Liver (tissue), 9 donors: ENCODE measurements around the gene GPM6B. TPM values are rescaled to one million over a fixed set of nuclear protein-coding genes. Genes with fewer than 3 reads are reported as not detected.

Experiments used
- DNase-seq: peaks from one replicate; pipeline ENCODE4 v3.0.0-alpha.2; 2017; ENCODE audit warnings: low spot score
- H3K27ac ChIP-seq, 2 donors: one replicate each; pipeline ENCODE4 v1.7.0; 2013; ENCODE audit warnings: inconsistent platforms in 2 of 2, low read length in 2 of 2, control low read depth in 1 of 2, low read depth in 1 of 2, mild to moderate bottlenecking in 1 of 2
- H3K27me3 ChIP-seq, 4 donors: one replicate each; pipeline versions ENCODE4 v1.6.1 to v1.7.0; 2013; ENCODE audit warnings: low read length in 3 of 4, inconsistent platforms in 1 of 4, mild to moderate bottlenecking in 1 of 4, moderate library complexity in 1 of 4; ENCODE audit not compliant: control insufficient read depth in 4 of 4, insufficient read depth in 4 of 4
- H3K36me3 ChIP-seq, 4 donors: one replicate each; pipeline versions ENCODE4 v1.6.1 to v1.7.0; 2013; ENCODE audit warnings: low read length in 3 of 4, mild to moderate bottlenecking in 3 of 4, low read depth in 1 of 4, moderate library complexity in 1 of 4; ENCODE audit not compliant: control insufficient read depth in 4 of 4, insufficient read depth in 3 of 4
- H3K4me1 ChIP-seq, 4 donors: one replicate each; pipeline versions ENCODE4 v1.6.1 to v1.7.0; 2013; ENCODE audit warnings: low read length in 3 of 4, mild to moderate bottlenecking in 3 of 4, moderate library complexity in 1 of 4; ENCODE audit not compliant: control insufficient read depth in 4 of 4, insufficient read depth in 4 of 4
- H3K4me3 ChIP-seq, 3 donors: one replicate each; pipeline versions ENCODE4 v1.6.1 to v1.7.0; 2013; ENCODE audit warnings: low read length in 3 of 3, control low read depth in 1 of 3, low read depth in 1 of 3, mild to moderate bottlenecking in 1 of 3
- H3K9ac ChIP-seq, 2 donors: one replicate each; pipeline ENCODE4 v1.7.0; 2013; ENCODE audit warnings: low read length in 2 of 2, mild to moderate bottlenecking in 2 of 2, moderate library complexity in 2 of 2, control low read depth in 1 of 2, low read depth in 1 of 2
- H3K9me3 ChIP-seq, 4 donors: one replicate each; pipeline versions ENCODE4 v1.6.1 to v1.7.0; 2013; ENCODE audit warnings: low read length in 3 of 4; ENCODE audit not compliant: control insufficient read depth in 4 of 4
- CTCF ChIP-seq: fragments of 150-350 bp; IDR thresholded peaks from 2 replicates; pipeline ENCODE4 v1.5.1; 2017; ENCODE audit warnings: improper control_type of control experiment, low read depth, low read length; ENCODE audit not compliant: missing input control
- FOXA1 ChIP-seq: IDR thresholded peaks from 2 replicates; pipeline ENCODE4 v1.6.1; 2016; ENCODE audit warnings: antibody characterized with exemption
- FOXA2 ChIP-seq: IDR thresholded peaks from 2 replicates; pipeline ENCODE4 v1.6.1; 2016; ENCODE audit warnings: antibody characterized with exemption
- GABPA ChIP-seq, 2 donors: IDR thresholded peaks in 1 of 2; conservative IDR thresholded peaks in 1 of 2; 2 replicates each; pipeline ENCODE4 v1.6.1; 2016; ENCODE audit warnings: antibody characterized with exemption in 2 of 2, mild to moderate bottlenecking in 1 of 2, moderate library complexity in 1 of 2
- HNF4A ChIP-seq, 2 donors: conservative IDR thresholded peaks; 2 replicates each; pipeline ENCODE4 v1.6.1; 2016; ENCODE audit warnings: antibody characterized with exemption in 2 of 2, mild to moderate bottlenecking in 2 of 2
- HNF4G ChIP-seq: IDR thresholded peaks from 2 replicates; pipeline ENCODE4 v1.6.1; 2016; ENCODE audit warnings: antibody characterized with exemption
- JUND ChIP-seq, 2 donors: IDR thresholded peaks; 2 replicates each; pipeline ENCODE4 v1.6.1; 2016; ENCODE audit warnings: antibody characterized with exemption in 2 of 2
- MAX ChIP-seq: IDR thresholded peaks from 2 replicates; pipeline ENCODE4 v1.6.1; 2016; ENCODE audit warnings: antibody characterized with exemption
- NR2F2 ChIP-seq: IDR thresholded peaks from 2 replicates; pipeline ENCODE4 v1.6.1; 2016; ENCODE audit warnings: antibody characterized with exemption
- RAD21 ChIP-seq, 2 donors: IDR thresholded peaks; 2 replicates each; pipeline ENCODE4 v1.6.1; 2016; ENCODE audit warnings: antibody characterized with exemption in 2 of 2, mild to moderate bottlenecking in 2 of 2
- REST ChIP-seq: IDR thresholded peaks from 2 replicates; pipeline ENCODE4 v1.6.1; 2016; ENCODE audit warnings: antibody characterized with exemption, mild to moderate bottlenecking
- RXRA ChIP-seq, 2 donors: IDR thresholded peaks; 2 replicates each; pipeline ENCODE4 v1.6.1; 2017 to 2018; ENCODE audit warnings: antibody characterized with exemption in 2 of 2, mild to moderate bottlenecking in 1 of 2
- TAF1 ChIP-seq: conservative IDR thresholded peaks from 2 replicates; pipeline ENCODE4 v1.6.1; 2016; ENCODE audit warnings: antibody characterized with exemption, mild to moderate bottlenecking
- YY1 ChIP-seq: IDR thresholded peaks from 2 replicates; pipeline ENCODE4 v1.6.1; 2016; ENCODE audit warnings: antibody characterized with exemption, mild to moderate bottlenecking
- ZBTB33 ChIP-seq: IDR thresholded peaks from 2 replicates; pipeline ENCODE4 v1.6.1; 2016; ENCODE audit warnings: antibody characterized with exemption
- WGBS: extraction: QIAGEN DNeasy Blood & Tissue Kit; methylation state at CpG from one replicate; pipeline ENCODE4 v1.1.7; 2013; 5-methylcytosine and 5-hydroxymethylcytosine counted together
- polyA plus RNA-seq, 2 donors: library from polyadenylated mRNA; stranded (reverse) in 1 of 2; unstranded in 1 of 2; fragments of 200-250 nt in 1 of 2; fragments of >200 nt in 1 of 2; fragmentation: Nextera tagmentation in 1 of 2; extraction: Ambion mirVana in 1 of 2; gene quantifications; one replicate each; pipeline versions ENCODE4 v1.2.1 to v1.2.3, GENCODE V29; 2013 to 2015
- total RNA-seq, 2 donors: library from RNA; depleted of rRNA; stranded (reverse); fragments of >200 nt; gene quantifications; one replicate each; pipeline ENCODE4 v1.2.3, GENCODE V29; 2014
- donor health status: healthy.
- donor health status: healthy.
- donor health status: healthy.
- donor health status: healthy.
- donor health status: healthy.

The GPM6B gene
- total and polyA plus RNA-seq, 4 donors = 0.42 to 2.3 (median 0.72) TPM

GRCh38 chrX:13764765-13765164 is 52.1 kb downstream of the GPM6B start:
- Histone ChIP-seq H3K4me1 (peaks cover 0 to 5% (median 0%) of the 10 kb centered on the region in 4 donors), H3K36me3 (peaks cover 0 to 48% (median 19%) of the 10 kb centered on the region in 4 donors), H3K27ac (no peak overlapping the region), H3K9ac (no peak overlapping the region), H3K27me3 (no peaks in the 10 kb centered on the region), H3K9me3 (no peaks in the 10 kb centered on the region), H3K4me3 (no peak overlapping the region)
- DNase-seq = no peak
- WGBS = 72% methylated on average over 6 of the region's 6 CpGs
- TF ChIP-seq TAF1 (no peak), RAD21 (IDR thresholded peaks at IDR 0.05) (peak in 1 of 2 donors; percentile 18)

- Histone ChIP-seq H3K4me1 (peaks cover 0 to 5% (median 0%) of the 10 kb centered on the region in 4 donors), H3K4me3 (no peak overlapping the region)
Measured at GRCh38 chrX:13764281-13764680, 52.6 kb downstream of the GPM6B start.

GRCh38 chrX:13763489-13763888 is 53.4 kb downstream of the GPM6B start:
- H3K9ac ChIP-seq = no peak overlapping the region
- no peak for DNase-seq
- peaks cover 0 to 5% (median 0%) of the 10 kb centered on the region in 4 donors for H3K4me1 ChIP-seq
- no peak overlapping the region for H3K27ac ChIP-seq
- peaks cover 0 to 47% (median 21%) of the 10 kb centered on the region in 4 donors for H3K36me3 ChIP-seq
- no peaks in the 10 kb centered on the region for H3K9me3 ChIP-seq
- H3K27me3 ChIP-seq = no peaks in the 10 kb centered on the region
- no peak overlapping the region for H3K4me3 ChIP-seq
- 85% methylated on average over 8 of the region's 8 CpGs for WGBS
- TF ChIP-seq RXRA (IDR thresholded peaks at IDR 0.05) (no peak), HNF4G (no peak), RAD21 (IDR thresholded peaks at IDR 0.05) (no peak), GABPA (IDR thresholded peaks at IDR 0.05 in 1 of 2, conservative IDR thresholded peaks at IDR 0.05 in 1 of 2) (no peak), ZBTB33 (no peak), REST (no peak), HNF4A (conservative IDR thresholded peaks at IDR 0.05) (no peak), CTCF (no peak), TAF1 (no peak), YY1 (no peak), FOXA1 (no peak), JUND (IDR thresholded peaks at IDR 0.05) (no peak), FOXA2 (no peak), NR2F2 (no peak), MAX (no peak)

More at GRCh38 chrX:13764281-13764680, 52.6 kb downstream of the GPM6B start:
- Histone ChIP-seq H3K9ac (no peak overlapping the region), H3K27me3 (no peaks in the 10 kb centered on the region), H3K9me3 (no peaks in the 10 kb centered on the region), H3K36me3 (peaks cover 0 to 49% (median 18%) of the 10 kb centered on the region in 4 donors), H3K27ac (no peak overlapping the region)
- no peak for TF ChIP-seq RAD21 (IDR thresholded peaks at IDR 0.05)
- TF ChIP-seq JUND (IDR thresholded peaks at IDR 0.05) = no peak
- TF ChIP-seq ZBTB33 = no peak
- TF ChIP-seq FOXA1 = no peak
- TF ChIP-seq NR2F2 = no peak
- no peak for TF ChIP-seq RXRA (IDR thresholded peaks at IDR 0.05)
- no peak for TF ChIP-seq GABPA (IDR thresholded peaks at IDR 0.05 in 1 of 2, conservative IDR thresholded peaks at IDR 0.05 in 1 of 2)
- WGBS = 62% methylated on average over 7 of the region's 7 CpGs
- DNase-seq = no peak
